GM12865 (cell line): ENCODE data around the gene ANKFN1.

ENCODE experiments used
- DNase-seq: peaks from one replicate; pipeline ENCODE4 v3.0.0; 2010; ENCODE audit warnings: low read depth
- H3K4me3 ChIP-seq: 2 replicates; pipeline ENCODE4 v1.5.1; 2011; ENCODE audit warnings: mild to moderate bottlenecking, low read depth, low read length, control low read depth
- TF ChIP-seq, protein P1 (sequence below): IDR thresholded peaks from 2 replicates; pipeline ENCODE4 v1.5.1; 2011; ENCODE audit warnings: low read length, control low read depth, low read depth, inconsistent platforms; ENCODE audit not compliant: insufficient read depth; ENCODE audit errors: missing control alignments

Gene ANKFN1

DNA sequence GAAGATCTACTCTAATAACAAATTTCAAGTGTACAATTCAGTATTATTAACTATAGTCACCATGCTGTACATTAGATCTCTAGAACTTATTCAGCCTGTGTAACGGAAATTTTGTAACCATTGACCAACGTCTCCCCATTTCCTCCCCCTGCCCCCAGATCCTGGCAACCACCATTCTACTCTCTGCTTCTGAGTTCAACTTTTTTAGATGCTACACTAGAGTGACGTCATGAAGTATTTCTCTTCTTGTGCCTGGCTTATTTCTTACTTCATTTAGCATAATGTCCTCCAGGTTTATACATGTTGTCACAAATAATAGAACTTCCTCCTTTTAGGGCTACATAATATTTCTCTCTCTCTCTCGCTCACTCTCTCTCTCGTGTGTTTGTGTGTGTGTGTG lies 157.5 kb downstream of the ANKFN1 start:
- no peak for DNase-seq
- no peak overlapping the region for H3K4me3 ChIP-seq
- TF ChIP-seq, protein P1, sequence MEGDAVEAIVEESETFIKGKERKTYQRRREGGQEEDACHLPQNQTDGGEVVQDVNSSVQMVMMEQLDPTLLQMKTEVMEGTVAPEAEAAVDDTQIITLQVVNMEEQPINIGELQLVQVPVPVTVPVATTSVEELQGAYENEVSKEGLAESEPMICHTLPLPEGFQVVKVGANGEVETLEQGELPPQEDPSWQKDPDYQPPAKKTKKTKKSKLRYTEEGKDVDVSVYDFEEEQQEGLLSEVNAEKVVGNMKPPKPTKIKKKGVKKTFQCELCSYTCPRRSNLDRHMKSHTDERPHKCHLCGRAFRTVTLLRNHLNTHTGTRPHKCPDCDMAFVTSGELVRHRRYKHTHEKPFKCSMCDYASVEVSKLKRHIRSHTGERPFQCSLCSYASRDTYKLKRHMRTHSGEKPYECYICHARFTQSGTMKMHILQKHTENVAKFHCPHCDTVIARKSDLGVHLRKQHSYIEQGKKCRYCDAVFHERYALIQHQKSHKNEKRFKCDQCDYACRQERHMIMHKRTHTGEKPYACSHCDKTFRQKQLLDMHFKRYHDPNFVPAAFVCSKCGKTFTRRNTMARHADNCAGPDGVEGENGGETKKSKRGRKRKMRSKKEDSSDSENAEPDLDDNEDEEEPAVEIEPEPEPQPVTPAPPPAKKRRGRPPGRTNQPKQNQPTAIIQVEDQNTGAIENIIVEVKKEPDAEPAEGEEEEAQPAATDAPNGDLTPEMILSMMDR, result no peak

DNA sequence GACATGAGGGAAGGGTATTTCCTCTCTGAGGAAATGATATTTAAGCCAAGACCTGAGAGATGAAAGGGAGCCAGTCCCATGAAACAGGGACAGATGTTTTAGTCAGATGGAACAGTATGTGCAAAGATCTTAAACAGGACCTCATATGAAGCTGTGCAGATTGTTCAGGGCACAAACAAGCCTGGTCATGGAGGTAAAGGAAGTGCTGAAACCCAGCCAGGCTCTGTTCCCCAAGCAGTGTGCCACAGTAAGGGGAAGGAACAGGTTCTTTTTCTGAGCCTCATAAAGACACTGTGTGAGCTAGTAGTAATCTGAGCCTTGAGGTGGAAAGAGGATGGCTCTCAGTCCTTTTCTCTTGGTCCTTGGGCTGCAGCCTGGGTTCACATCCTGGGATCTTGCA lies 159.9 kb downstream of the ANKFN1 start:
- TF ChIP-seq, protein P1, result no peak
- DNase-seq, result no peak
- H3K4me3 ChIP-seq, result no peak overlapping the region

DNA sequence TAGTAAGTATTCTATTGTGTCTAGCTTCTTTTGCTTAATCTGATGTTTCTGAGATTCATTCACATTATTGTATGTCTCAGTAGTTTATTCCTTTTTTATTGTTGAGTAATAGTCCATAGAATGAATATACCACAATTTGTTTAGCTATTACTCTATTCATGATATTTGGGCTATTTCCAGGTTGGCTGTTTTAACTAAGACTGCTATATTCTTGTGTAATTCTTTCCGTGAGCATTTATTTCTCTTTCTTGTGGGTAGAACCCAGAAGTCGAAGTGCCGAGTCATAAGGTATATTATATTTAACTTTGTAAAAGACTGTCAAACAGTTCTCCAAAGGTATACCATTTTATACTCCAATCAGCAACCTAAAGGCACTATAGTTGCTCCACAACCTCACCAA lies 160.8 kb downstream of the ANKFN1 start:
- TF ChIP-seq, protein P1, result no peak
- H3K4me3 ChIP-seq, result no peak overlapping the region
- no peak for DNase-seq

DNA sequence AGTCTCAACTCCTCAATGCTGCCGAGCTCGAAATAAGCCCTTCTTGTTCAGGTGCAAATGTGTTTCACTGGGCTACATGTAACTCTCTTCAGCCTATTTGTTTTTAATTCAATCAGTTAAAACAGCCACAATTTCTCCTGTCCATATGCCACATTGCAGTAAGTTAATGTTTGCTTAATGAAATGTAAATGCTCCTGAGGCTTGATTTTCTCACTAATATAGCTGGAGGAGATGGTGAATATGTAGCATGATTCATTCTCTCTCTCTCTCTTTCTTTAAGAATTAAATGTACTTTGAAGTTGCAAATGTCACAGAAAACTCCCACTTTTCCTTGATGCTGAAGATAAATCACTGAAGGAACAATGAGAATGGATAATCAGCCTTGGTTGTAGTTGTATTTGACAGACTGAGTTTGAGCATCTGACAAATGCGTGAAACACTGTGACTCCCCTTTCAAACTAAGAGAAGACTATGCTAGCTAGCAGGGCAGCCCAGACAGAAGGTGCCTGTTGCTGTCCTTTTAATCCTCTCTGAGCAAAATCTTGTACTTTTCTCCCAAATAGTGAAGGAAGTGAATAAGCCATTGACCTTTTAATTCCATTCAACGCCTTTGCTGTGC lies 161.8 kb downstream of the ANKFN1 start:
- H3K4me3 ChIP-seq, result no peak overlapping the region
- no peak for DNase-seq
- TF ChIP-seq, protein P1, result no peak

DNA sequence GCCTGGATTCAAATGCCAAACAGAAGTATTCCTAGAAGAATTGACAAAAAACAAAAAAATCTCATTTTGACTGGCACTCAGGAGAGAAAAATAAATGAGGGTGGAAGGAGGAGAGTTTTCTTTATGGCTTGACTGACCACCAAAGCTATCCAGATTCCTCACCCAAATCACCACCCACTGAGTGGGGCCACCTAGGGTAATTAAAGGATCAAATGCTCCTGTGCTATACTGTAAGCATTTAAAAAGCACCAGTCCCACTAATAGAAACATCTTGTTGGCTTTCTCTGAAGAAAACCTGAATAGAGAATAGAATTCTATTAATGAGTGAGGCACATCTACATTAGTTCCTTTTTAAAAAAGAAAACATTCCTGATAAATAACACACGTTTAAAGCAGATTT lies 163.3 kb downstream of the ANKFN1 start:
- DNase-seq, result no peak
- no peak overlapping the region for H3K4me3 ChIP-seq
- TF ChIP-seq, protein P1, result no peak

DNA sequence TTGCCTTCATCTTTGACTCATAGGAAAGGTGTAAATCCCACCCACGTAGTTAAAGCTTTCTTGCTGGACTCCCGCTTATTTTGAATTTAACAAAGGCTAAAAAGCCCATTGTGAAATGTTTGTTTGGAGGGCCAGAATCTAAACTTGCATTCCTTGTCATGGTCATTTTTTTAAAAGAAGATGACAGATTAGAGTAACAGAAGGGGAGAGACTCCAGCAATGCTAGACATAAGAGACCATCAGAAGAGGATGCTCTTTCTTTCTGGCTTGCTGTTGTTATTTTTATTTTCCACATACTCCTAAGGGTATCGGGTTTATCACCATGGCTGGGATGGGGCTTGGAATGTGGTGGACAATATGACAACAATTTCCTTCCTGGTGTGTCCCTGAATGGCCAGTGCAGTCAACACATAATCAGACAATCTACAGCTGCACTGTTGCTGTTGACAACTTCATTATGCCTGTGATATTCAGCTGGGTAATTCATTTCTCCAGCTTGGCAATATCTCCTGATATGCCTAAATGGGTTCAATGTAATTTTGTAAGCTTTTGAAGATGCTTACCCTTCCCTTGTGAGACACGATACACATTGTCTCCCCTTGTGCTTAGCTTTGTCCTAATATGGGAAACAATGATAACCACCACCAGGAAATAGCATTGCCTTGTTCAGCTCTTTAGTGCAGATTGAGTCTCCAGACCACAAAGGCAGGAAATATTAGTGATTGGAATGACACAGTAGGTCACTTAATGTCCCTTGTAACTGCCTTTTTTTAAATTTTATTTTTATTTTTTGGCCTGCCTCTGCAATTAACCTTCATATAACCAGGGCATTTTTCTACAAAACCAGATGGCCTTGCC lies 164.3 kb downstream of the ANKFN1 start:
- H3K4me3 ChIP-seq, result no peak overlapping the region
- DNase-seq, result no peak
- TF ChIP-seq, protein P1, result no peak
